GM12864 (cell line): ENCODE results near the gene PRKAR1A.

Experiments used
- DNase-seq: peaks from one replicate; pipeline ENCODE4 v3.0.0-alpha.2; 2011; ENCODE audit warnings: low read depth
- H3K4me3 ChIP-seq: 2 replicates; pipeline ENCODE4 v1.5.1; 2011; ENCODE audit warnings: mild to moderate bottlenecking, low read depth, low read length, control low read depth
- TF ChIP-seq, protein P1 (sequence below): IDR thresholded peaks from 2 replicates; pipeline ENCODE4 v1.5.1; 2011; ENCODE audit warnings: low read depth, mild to moderate bottlenecking, moderate library complexity, low read length, control low read depth, inconsistent platforms; ENCODE audit errors: missing control alignments

The PRKAR1A gene

DNA sequence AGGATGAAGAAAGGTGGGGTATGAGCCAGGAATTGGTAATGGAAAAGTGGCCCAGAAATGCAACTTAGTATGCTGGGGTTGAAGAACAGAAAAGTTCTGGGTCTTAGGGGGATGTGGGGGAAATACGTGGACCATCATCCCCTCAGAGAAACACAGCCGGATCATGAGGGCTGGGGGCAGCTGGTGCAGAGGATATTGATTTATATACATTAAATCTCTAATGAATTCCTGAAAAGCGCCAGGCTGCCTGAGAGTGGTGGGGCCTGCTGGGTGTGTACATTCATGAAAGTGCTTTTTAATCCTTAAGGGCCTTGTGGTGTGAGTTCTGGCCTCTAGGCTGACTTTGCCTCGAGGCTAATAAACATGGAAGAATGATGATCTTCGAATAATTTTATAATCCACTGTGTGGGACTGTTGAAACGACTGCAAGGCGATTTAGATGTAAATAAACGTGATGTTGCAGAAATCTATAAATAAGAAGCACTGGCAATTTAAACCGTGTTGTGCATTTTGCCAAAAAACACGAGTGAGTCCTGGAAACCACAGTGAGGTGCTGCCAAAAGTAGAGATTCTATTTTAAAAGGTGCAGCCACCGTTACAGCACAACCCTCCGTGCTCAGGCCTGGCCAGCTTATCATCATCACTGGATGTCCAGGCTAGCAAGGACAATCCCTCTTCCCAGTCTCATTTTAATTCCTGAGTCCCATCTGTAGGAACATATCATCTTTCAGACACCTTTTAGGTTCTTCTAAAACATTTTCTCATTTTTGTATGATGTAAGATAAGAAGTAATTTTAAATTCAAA is 32.1 kb downstream of the PRKAR1A start:
- H3K4me3 ChIP-seq: no peak overlapping the region
- no peak for DNase-seq
- TF ChIP-seq, protein P1, sequence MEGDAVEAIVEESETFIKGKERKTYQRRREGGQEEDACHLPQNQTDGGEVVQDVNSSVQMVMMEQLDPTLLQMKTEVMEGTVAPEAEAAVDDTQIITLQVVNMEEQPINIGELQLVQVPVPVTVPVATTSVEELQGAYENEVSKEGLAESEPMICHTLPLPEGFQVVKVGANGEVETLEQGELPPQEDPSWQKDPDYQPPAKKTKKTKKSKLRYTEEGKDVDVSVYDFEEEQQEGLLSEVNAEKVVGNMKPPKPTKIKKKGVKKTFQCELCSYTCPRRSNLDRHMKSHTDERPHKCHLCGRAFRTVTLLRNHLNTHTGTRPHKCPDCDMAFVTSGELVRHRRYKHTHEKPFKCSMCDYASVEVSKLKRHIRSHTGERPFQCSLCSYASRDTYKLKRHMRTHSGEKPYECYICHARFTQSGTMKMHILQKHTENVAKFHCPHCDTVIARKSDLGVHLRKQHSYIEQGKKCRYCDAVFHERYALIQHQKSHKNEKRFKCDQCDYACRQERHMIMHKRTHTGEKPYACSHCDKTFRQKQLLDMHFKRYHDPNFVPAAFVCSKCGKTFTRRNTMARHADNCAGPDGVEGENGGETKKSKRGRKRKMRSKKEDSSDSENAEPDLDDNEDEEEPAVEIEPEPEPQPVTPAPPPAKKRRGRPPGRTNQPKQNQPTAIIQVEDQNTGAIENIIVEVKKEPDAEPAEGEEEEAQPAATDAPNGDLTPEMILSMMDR: no peak

DNA sequence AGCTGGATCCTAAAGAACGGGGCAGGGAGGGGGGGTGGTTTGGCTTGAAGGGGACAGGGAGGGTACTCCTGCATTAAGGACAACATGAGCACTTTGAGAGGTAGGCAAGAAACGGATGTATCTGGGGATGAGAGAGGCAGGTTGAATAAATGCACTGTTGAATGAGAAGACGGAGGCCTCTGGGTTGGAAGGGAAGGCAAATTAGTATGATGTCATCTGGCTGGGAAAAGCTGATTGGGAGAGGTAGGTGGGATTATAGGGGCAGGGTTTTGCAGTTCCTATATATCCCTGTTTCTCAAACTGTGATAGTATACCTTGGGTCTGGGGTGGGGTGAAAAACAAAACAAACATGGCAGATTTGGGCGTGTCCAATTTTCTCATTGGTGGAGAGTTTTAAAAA is 44.3 kb downstream of the PRKAR1A start:
- H3K4me3 ChIP-seq: no peak overlapping the region
- TF ChIP-seq, protein P1: no peak
- DNase-seq: no peak

GRCh38 chr17:68559316-68559715 is 47.1 kb downstream of the PRKAR1A start:
- no peak overlapping the region for H3K4me3 ChIP-seq
- TF ChIP-seq, protein P1: no peak
- no peak for DNase-seq

DNA sequence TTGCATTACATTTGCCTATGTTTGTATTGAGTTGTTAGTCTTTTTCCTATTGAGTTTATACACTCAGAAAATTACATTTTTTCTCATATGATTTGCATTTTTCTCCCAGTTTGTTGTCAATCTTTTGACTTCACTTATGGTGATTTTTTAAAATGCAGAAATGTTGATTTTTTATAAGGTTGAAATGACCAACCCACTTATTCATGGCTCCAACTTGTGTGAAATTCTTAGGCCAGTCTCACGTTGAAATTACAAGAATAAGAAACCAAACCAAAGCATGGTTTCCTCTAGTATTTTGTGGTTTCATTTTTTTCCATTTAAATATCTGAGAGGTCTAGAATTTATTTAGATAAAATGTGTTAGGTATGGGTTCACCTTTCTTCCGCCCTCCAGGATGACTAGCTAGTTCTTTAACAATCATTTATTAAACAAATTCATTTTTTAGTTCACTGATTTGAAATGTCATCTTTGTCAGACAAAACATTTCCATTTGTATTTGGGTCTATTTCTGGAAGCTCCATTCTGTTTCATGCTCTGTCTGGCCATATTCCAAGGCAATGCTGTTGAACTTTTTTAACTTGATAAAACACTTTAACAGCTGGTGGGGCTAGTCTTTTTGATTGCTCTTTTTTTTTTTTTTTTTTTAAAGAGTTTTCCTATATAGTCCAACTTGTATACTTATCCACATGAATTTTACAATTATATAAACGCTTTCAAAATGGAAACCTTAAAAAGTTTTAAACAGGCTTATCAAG is 48.9 kb downstream of the PRKAR1A start:
- no peak overlapping the region for H3K4me3 ChIP-seq
- TF ChIP-seq, protein P1: no peak
- DNase-seq: no peak

GRCh38 chr17:68562736-68563135 is 50.5 kb downstream of the PRKAR1A start:
- TF ChIP-seq, protein P1: no peak
- DNase-seq: no peak
- no peak overlapping the region for H3K4me3 ChIP-seq

DNA sequence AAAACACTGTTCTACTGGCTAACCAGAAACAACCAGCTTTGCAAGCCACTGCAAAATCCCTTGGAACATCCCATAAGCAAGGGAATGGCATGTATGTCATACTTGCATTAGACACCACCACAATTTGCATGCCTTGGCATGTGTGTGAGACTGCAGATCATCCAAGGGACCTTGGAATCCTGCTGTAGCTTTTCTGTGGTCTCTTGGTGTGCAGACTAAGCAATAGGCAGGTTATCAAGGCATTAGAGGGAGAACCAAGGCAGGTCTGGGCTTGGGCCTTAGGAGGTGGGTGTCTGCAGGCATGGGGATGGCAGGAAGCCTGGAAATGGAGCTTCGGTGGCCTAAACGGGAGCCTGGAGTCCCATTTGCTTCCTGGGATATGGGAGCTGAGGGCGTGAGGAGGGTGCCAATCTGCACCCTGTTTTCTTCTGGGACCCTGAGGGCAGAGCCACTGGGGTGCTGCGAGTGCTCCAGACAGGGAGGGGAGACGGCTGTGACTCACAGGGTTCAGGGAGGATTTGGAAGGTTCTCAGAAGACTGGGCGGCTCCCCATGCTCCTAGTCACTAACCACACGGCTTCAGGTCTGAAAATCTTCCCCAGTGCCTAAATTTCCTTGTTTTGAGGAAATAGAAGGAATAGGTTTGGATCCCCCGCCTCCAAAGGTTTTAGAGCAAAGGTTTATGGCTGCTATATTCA is 52.3 kb downstream of the PRKAR1A start:
- no peak for DNase-seq
- H3K4me3 ChIP-seq: no peak overlapping the region
- TF ChIP-seq, protein P1: no peak
